Type B pancreatic cell (in vitro differentiated cells): Measurements from ENCODE around the gene GRHPR. TPM values are rescaled to one million over a fixed set of nuclear protein-coding genes. Genes with fewer than 3 reads are reported as not detected.

ENCODE experiments used
- DNase-seq: peaks from one replicate; pipeline ENCODE4 v3.0.0; 2021; ENCODE audit warnings: mixed read lengths; ENCODE audit not compliant: unreplicated experiment; ENCODE audit errors: extremely low spot score
- H3K27ac Mint-ChIP-seq: 2 replicates; pipeline ENCODE4 v1.8.0; 2021; ENCODE audit warnings: mild to moderate bottlenecking, mixed read lengths
- H3K27me3 Mint-ChIP-seq: 2 replicates; pipeline ENCODE4 v1.8.0; 2021; ENCODE audit warnings: mixed read lengths
- H3K36me3 Mint-ChIP-seq: 2 replicates; pipeline ENCODE4 v1.8.0; 2021; ENCODE audit warnings: mixed read lengths
- H3K4me1 Mint-ChIP-seq: one replicate; pipeline ENCODE4 v1.8.0; 2021; ENCODE audit warnings: mixed read lengths; ENCODE audit not compliant: unreplicated experiment
- H3K4me3 Mint-ChIP-seq: 2 replicates; pipeline ENCODE4 v1.8.0; 2021; ENCODE audit warnings: mild to moderate bottlenecking, mixed read lengths
- H3K9me3 Mint-ChIP-seq: 2 replicates; pipeline ENCODE4 v1.8.0; 2021; ENCODE audit warnings: mixed read lengths
- CTCF ChIP-seq: fragments of 200-600 bp; sonication (generic); conservative IDR thresholded peaks from 2 replicates; pipeline ENCODE4 v1.5.0; 2021; ENCODE audit warnings: antibody characterized with exemption, mild to moderate bottlenecking
- total RNA-seq: library from RNA; stranded (reverse); gene quantifications from 2 replicates; pipeline ENCODE4 v1.2.1, GENCODE V29; 2021; ENCODE audit warnings: low replicate concordance

GRHPR gene
- total RNA-seq, 1 donor from 2014 or later: 109 TPM

- Mint-ChIP-seq H3K4me1 (peaks cover 4% of the 10 kb centered on the region), H3K9me3 (no peaks in the 10 kb centered on the region), H3K27ac (no peak overlapping the region), H3K4me3 (no peak overlapping the region), H3K27me3 (no peaks in the 10 kb centered on the region), H3K36me3 (no peaks in the 10 kb centered on the region)
- peak; percentile 47 for TF ChIP-seq CTCF
- DNase-seq: no peak
Measured at GRCh38 chr9:37407468-37407867, 15.0 kb upstream of the GRHPR start.

GRCh38 chr9:37408933-37409710 is 13.4 kb upstream of the GRHPR start:
- H3K36me3 Mint-ChIP-seq: no peaks in the 10 kb centered on the region
- DNase-seq: no peak
- no peaks in the 10 kb centered on the region for H3K27me3 Mint-ChIP-seq
- TF ChIP-seq CTCF: no peak
- no peaks in the 10 kb centered on the region for H3K9me3 Mint-ChIP-seq
- H3K4me3 Mint-ChIP-seq: no peak overlapping the region
- peaks cover 4% of the 10 kb centered on the region for H3K4me1 Mint-ChIP-seq
- no peak overlapping the region for H3K27ac Mint-ChIP-seq

- Mint-ChIP-seq H3K4me1 (peaks cover 12% of the 10 kb centered on the region), H3K36me3 (no peaks in the 10 kb centered on the region), H3K27ac (no peak overlapping the region), H3K9me3 (no peaks in the 10 kb centered on the region), H3K4me3 (no peak overlapping the region), H3K27me3 (no peaks in the 10 kb centered on the region)
- no peak for DNase-seq
- no peak for TF ChIP-seq CTCF
Measured at GRCh38 chr9:37410354-37410861, 12.1 kb upstream of the GRHPR start.

- Mint-ChIP-seq H3K27ac (peak overlapping the region; percentile 67), H3K4me1 (peaks cover 13% of the 10 kb centered on the region), H3K9me3 (no peaks in the 10 kb centered on the region), H3K27me3 (no peaks in the 10 kb centered on the region), H3K36me3 (no peaks in the 10 kb centered on the region), H3K4me3 (no peak overlapping the region)
- no peak for DNase-seq
- TF ChIP-seq CTCF: peak; percentile 49
Measured at GRCh38 chr9:37410969-37411785, 11.3 kb upstream of the GRHPR start.

GRCh38 chr9:37412431-37413151 is 9.9 kb upstream of the GRHPR start:
- Mint-ChIP-seq H3K9me3 (no peaks in the 10 kb centered on the region), H3K27ac (peak overlapping the region; percentile 50), H3K4me3 (no peak overlapping the region), H3K36me3 (no peaks in the 10 kb centered on the region), H3K4me1 (peaks cover 13% of the 10 kb centered on the region), H3K27me3 (no peaks in the 10 kb centered on the region)
- no peak for DNase-seq
- no peak for TF ChIP-seq CTCF
